Glutamatergic neuron (in vitro differentiated cells): ENCODE data around the gene CUTC. TPM values are rescaled to one million over a fixed set of nuclear protein-coding genes. Genes with fewer than 3 reads are reported as not detected.
A peak's percentile ranks its signal among the peaks of the same experiment; 100 is the strongest.

Experiments used
- DNase-seq: peaks from one replicate; pipeline ENCODE4 v3.0.0; 2022
- H3K27ac Mint-ChIP-seq: one replicate; pipeline ENCODE4 v1.8.0; 2020; ENCODE audit warnings: mild to moderate bottlenecking, mixed read lengths, inconsistent platforms; ENCODE audit not compliant: unreplicated experiment
- H3K27me3 Mint-ChIP-seq: one replicate; pipeline ENCODE4 v1.8.0; 2020; ENCODE audit warnings: mild to moderate bottlenecking, moderate library complexity, mixed read lengths, inconsistent platforms; ENCODE audit not compliant: unreplicated experiment
- H3K36me3 Mint-ChIP-seq: one replicate; pipeline ENCODE4 v1.8.0; 2020; ENCODE audit warnings: mild to moderate bottlenecking, mixed read lengths, inconsistent platforms; ENCODE audit not compliant: unreplicated experiment
- H3K4me1 Mint-ChIP-seq: one replicate; pipeline ENCODE4 v1.8.0; 2020; ENCODE audit warnings: mild to moderate bottlenecking, low read depth, mixed read lengths, inconsistent platforms; ENCODE audit not compliant: unreplicated experiment
- H3K4me3 Mint-ChIP-seq: one replicate; pipeline ENCODE4 v1.8.0; 2020; ENCODE audit warnings: mild to moderate bottlenecking, mixed read lengths, inconsistent platforms; ENCODE audit not compliant: unreplicated experiment
- H3K9me3 Mint-ChIP-seq: one replicate; pipeline ENCODE4 v1.8.0; 2020; ENCODE audit warnings: mild to moderate bottlenecking, moderate library complexity, mixed read lengths, inconsistent platforms; ENCODE audit not compliant: unreplicated experiment
- CTCF ChIP-seq: fragments of 200-600 bp; sonication (generic); IDR thresholded peaks from one replicate; pipeline ENCODE4 v1.5.0; 2021; ENCODE audit not compliant: partially characterized antibody, unreplicated experiment
- total RNA-seq: library from RNA; stranded (reverse); fragmentation: NEBNext Ultra II Directional; extraction: Animal tissue kit (Norgen Biotek cat#: 25700); gene quantifications from one replicate; pipeline ENCODE4 v1.2.1, GENCODE V29; 2021; ENCODE audit not compliant: unreplicated experiment

The CUTC gene
- total RNA-seq, 1 donor from 2014 or later = 10.5 TPM

- Mint-ChIP-seq H3K9me3 (no peaks in the 10 kb centered on the region), H3K36me3 (no peaks in the 10 kb centered on the region), H3K4me1 (no peaks in the 10 kb centered on the region), H3K27ac (no peak overlapping the region), H3K27me3 (no peaks in the 10 kb centered on the region), H3K4me3 (no peak overlapping the region)
- peak; percentile 23 for TF ChIP-seq CTCF
- DNase-seq = no peak
Measured at GRCh38 chr10:99711129-99711719, 20.8 kb upstream of the CUTC start.

- Mint-ChIP-seq H3K27me3 (peaks cover 2% of the 10 kb centered on the region), H3K4me3 (no peak overlapping the region), H3K4me1 (no peaks in the 10 kb centered on the region), H3K36me3 (no peaks in the 10 kb centered on the region), H3K9me3 (no peaks in the 10 kb centered on the region), H3K27ac (no peak overlapping the region)
- no peak for TF ChIP-seq CTCF
- no peak for DNase-seq
Measured at GRCh38 chr10:99714446-99714845, 17.6 kb upstream of the CUTC start.

GRCh38 chr10:99720387-99720786, 11.6 kb upstream of the CUTC start:
- DNase-seq = no peak
- Mint-ChIP-seq H3K27ac (no peak overlapping the region), H3K27me3 (peaks cover 4% of the 10 kb centered on the region), H3K4me3 (no peak overlapping the region), H3K9me3 (no peaks in the 10 kb centered on the region), H3K4me1 (no peaks in the 10 kb centered on the region), H3K36me3 (no peaks in the 10 kb centered on the region)
- TF ChIP-seq CTCF = no peak

GRCh38 chr10:99730026-99730425, 2.0 kb upstream of the CUTC start:
- Mint-ChIP-seq H3K4me1 (peaks cover 6% of the 10 kb centered on the region), H3K27ac (no peak overlapping the region), H3K27me3 (no peaks in the 10 kb centered on the region), H3K36me3 (no peaks in the 10 kb centered on the region), H3K4me3 (no peak overlapping the region), H3K9me3 (peaks cover 3% of the 10 kb centered on the region)
- no peak for DNase-seq
- no peak for TF ChIP-seq CTCF

GRCh38 chr10:99731306-99732032, 565 bp upstream of the CUTC start:
- Mint-ChIP-seq H3K4me3 (peak overlapping the region; percentile 99), H3K36me3 (no peaks in the 10 kb centered on the region)

More at GRCh38 chr10:99731306-99732032, 565 bp upstream of the CUTC start:
- DNase-seq = no peak
- peaks cover 3% of the 10 kb centered on the region for H3K9me3 Mint-ChIP-seq
- H3K4me1 Mint-ChIP-seq = peaks cover 6% of the 10 kb centered on the region
- no peaks in the 10 kb centered on the region for H3K27me3 Mint-ChIP-seq
- TF ChIP-seq CTCF = peak; percentile 11
- H3K27ac Mint-ChIP-seq = peak overlapping the region; percentile 97
